Stomach (tissue), 9 donors: ENCODE results near the gene SLC28A3. TPM values are rescaled to one million over a fixed set of nuclear protein-coding genes. Genes with fewer than 3 reads are reported as not detected.

ENCODE experiments used
- DNase-seq, 2 donors: peaks; one replicate each; pipeline versions ENCODE4 v3.0.0 to v3.0.0-alpha.2; 2013 to 2019
- H3K27ac ChIP-seq, 5 donors: fragments of 200-600 bp in 4 of 5; sonication (generic) in 4 of 5; one replicate each; pipeline ENCODE4 v1.5.1; 2013 to 2019; ENCODE audit warnings: mild to moderate bottlenecking in 1 of 5, moderate library complexity in 1 of 5
- H3K27me3 ChIP-seq, 3 donors: fragments of 200-600 bp; sonication (generic); one replicate each; pipeline ENCODE4 v1.5.1; 2017 to 2019; ENCODE audit warnings: mixed run types in 1 of 3
- H3K36me3 ChIP-seq, 4 donors: fragments of 200-600 bp; sonication (generic); 1 replicate in 3 of 4; 2 replicates in 1 of 4; pipeline ENCODE4 v1.5.1; 2016 to 2019
- H3K4me1 ChIP-seq, 4 donors: fragments of 200-600 bp; sonication (generic); one replicate each; pipeline ENCODE4 v1.5.1; 2016 to 2019
- H3K4me3 ChIP-seq, 4 donors: fragments of 200-600 bp; sonication (generic) in 3 of 4; one replicate each; pipeline ENCODE4 v1.5.1; 2016 to 2019; ENCODE audit warnings: mild to moderate bottlenecking in 1 of 4
- H3K9me3 ChIP-seq, 4 donors: fragments of 200-600 bp; sonication (generic); one replicate each; pipeline ENCODE4 v1.5.1; 2016 to 2019
- CTCF ChIP-seq, 7 experiments: fragments of 450-650 bp in 4 of 7; fragments of 200-600 bp in 3 of 7; sonication (generic) in 3 of 7; IDR thresholded peaks; one replicate each; pipeline ENCODE4 v1.5.1; 2016 to 2019; ENCODE audit warnings: antibody characterized with exemption in 7 of 7, control low read depth in 2 of 7, mild to moderate bottlenecking in 1 of 7
- EP300 ChIP-seq: sonication (generic); formaldehyde crosslinking; IDR thresholded peaks from one replicate; pipeline ENCODE4 v1.6.1; 2017; ENCODE audit warnings: antibody characterized with exemption
- POLR2A ChIP-seq, 4 donors: fragments of 450-650 bp; IDR thresholded peaks; one replicate each; pipeline ENCODE4 v1.6.1; 2016; ENCODE audit warnings: antibody characterized with exemption in 4 of 4, control low read depth in 2 of 4, mild to moderate bottlenecking in 1 of 4, moderate library complexity in 1 of 4
- POLR2AphosphoS5 ChIP-seq, 3 donors: sonication (generic); formaldehyde crosslinking; IDR thresholded peaks; one replicate each; pipeline ENCODE4 v1.6.1; 2016; ENCODE audit warnings: antibody characterized with exemption in 3 of 3
- WGBS, 5 donors: extraction: QIAGEN DNeasy Blood & Tissue Kit in 3 of 5; methylation state at CpG; one replicate each; pipeline versions ENCODE4 v1.1.5 to v1.1.7; 2013 to 2018; 5-methylcytosine and 5-hydroxymethylcytosine counted together
- intact Hi-C: fragments of 100-400 bp; cut with DNase I; formaldehyde crosslinking; loops from one replicate; pipeline ENCODE4 v1.15.1; 2023; ENCODE audit warnings: low total_unique reads
- polyA plus RNA-seq, 3 donors: library from polyadenylated mRNA; stranded (reverse); fragments of 200-250 nt; gene quantifications; one replicate each; pipeline ENCODE4 v1.2.3, GENCODE V29; 2013
- total RNA-seq, 5 donors: library from RNA; depleted of rRNA; stranded (reverse); fragments of >200 nt; gene quantifications; one replicate each; pipeline versions ENCODE4 v1.1.0 to v1.2.3, GENCODE V29; 2014 to 2016
- donor health status: healthy with polysubstance abuse.
- donor health status: Bipolar disorder and iron deficiency.
- donor health status: healthy.

SLC28A3 gene
- total and polyA plus RNA-seq, 8 donors: 0.58 to 6.3 (median 1.3) TPM; not detected in 2

GRCh38 chr9:84278130-84278529 lies 62.4 kb downstream of the SLC28A3 start:
- no peak for DNase-seq
- H3K27me3 ChIP-seq: peaks cover 0 to 17% (median 0%) of the 10 kb centered on the region in 3 donors
- 69 to 79% (median 74%) methylated on average over 1 of the region's 1 CpG for WGBS, 5 donors

GRCh38 chr9:84277646-84278045 lies 62.9 kb downstream of the SLC28A3 start:
- Histone ChIP-seq H3K4me3 (no peak overlapping the region), H3K9me3 (no peaks in the 10 kb centered on the region), H3K27ac (no peak overlapping the region), H3K36me3 (peaks cover 0 to 6% (median 0%) of the 10 kb centered on the region in 4 donors), H3K4me1 (no peaks in the 10 kb centered on the region), H3K27me3 (peaks cover 0 to 17% (median 0%) of the 10 kb centered on the region in 3 donors)
- TF ChIP-seq EP300 (no peak), POLR2AphosphoS5 (IDR thresholded peaks at IDR 0.05) (no peak), POLR2A (IDR thresholded peaks at IDR 0.05) (no peak), CTCF (IDR thresholded peaks at IDR 0.05) (no peak)
- no peak for DNase-seq
- 77 to 94% (median 82%) methylated on average over 3 of the region's 3 CpGs for WGBS, 5 donors
- intact Hi-C loops: no loop called here

More at GRCh38 chr9:84278130-84278529, 62.4 kb downstream of the SLC28A3 start:
- Histone ChIP-seq H3K36me3 (peaks cover 0 to 6% (median 0%) of the 10 kb centered on the region in 4 donors), H3K4me1 (no peaks in the 10 kb centered on the region), H3K9me3 (no peaks in the 10 kb centered on the region), H3K4me3 (no peak overlapping the region), H3K27ac (no peak overlapping the region)
- TF ChIP-seq POLR2AphosphoS5 (IDR thresholded peaks at IDR 0.05): no peak
- TF ChIP-seq EP300: no peak
- no peak for TF ChIP-seq CTCF (IDR thresholded peaks at IDR 0.05)
- no peak for TF ChIP-seq POLR2A (IDR thresholded peaks at IDR 0.05)
- intact Hi-C loops: no loop called here

GRCh38 chr9:84276741-84277140 lies 63.8 kb downstream of the SLC28A3 start:
- peaks cover 0 to under 1% (median under 1%) of the 10 kb centered on the region in 4 donors for H3K4me1 ChIP-seq
- H3K27me3 ChIP-seq: peaks cover 0 to 22% (median 0%) of the 10 kb centered on the region in 3 donors
- intact Hi-C loops: no loop called here
- TF ChIP-seq POLR2A (IDR thresholded peaks at IDR 0.05): no peak
- TF ChIP-seq EP300: no peak
- TF ChIP-seq CTCF (IDR thresholded peaks at IDR 0.05): no peak
- no peak for TF ChIP-seq POLR2AphosphoS5 (IDR thresholded peaks at IDR 0.05)
- H3K27ac ChIP-seq: no peak overlapping the region
- 80 to 93% (median 84%) methylated on average over 3 of the region's 3 CpGs for WGBS, 5 donors
- no peaks in the 10 kb centered on the region for H3K9me3 ChIP-seq
- no peak for DNase-seq
- peaks cover 0 to 6% (median 0%) of the 10 kb centered on the region in 4 donors for H3K36me3 ChIP-seq
- no peak overlapping the region for H3K4me3 ChIP-seq

DNA sequence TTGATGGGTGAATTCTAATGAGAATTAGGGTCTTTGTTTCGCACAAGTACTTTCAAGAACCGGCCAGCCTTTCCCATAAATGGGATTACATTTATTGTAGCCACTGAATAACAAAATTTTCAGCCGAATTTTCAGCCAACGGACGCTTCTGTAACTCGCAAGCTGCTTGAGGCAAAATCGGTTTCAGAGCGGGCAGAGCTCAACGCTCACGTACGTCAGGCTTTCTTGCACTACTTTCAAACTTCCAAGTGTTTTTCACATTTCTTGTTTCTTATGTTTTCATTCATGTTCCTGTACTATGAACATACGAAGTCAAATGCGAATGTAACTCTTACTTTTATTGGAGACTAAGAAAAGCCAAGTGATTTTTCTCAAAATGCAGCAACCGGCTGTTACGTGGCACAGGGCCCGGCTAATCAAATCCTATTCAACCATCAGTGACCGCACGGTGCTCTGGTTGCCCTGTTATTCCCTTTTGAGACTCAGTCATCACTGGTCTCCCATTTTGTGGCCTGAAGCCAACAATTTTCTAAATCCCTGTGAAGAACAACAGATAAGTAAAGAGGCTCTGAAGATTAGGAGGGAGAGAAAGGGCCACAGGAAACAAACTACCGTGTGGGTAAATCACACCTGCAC lies 68.5 kb downstream of the SLC28A3 start:
- Histone ChIP-seq H3K27me3 (peaks cover 0 to 26% (median 0%) of the 10 kb centered on the region in 3 donors), H3K4me1 (peaks cover 0 to 10% (median 4%) of the 10 kb centered on the region in 4 donors), H3K27ac (peak overlapping the region in 3 of 5 donors; percentile 29 to 50 (median 31)), H3K36me3 (no peaks in the 10 kb centered on the region), H3K9me3 (no peaks in the 10 kb centered on the region), H3K4me3 (peak overlapping the region in 2 of 4 donors; percentile 9 to 20)
- TF ChIP-seq POLR2A (IDR thresholded peaks at IDR 0.05) (no peak), EP300 (no peak), CTCF (IDR thresholded peaks at IDR 0.05) (no peak), POLR2AphosphoS5 (IDR thresholded peaks at IDR 0.05) (no peak)
- DNase-seq: peak in 1 of 2 donors; percentile 32
- 67 to 75% (median 69%) methylated on average over 19 of the region's 19 CpGs for WGBS, 5 donors
- intact Hi-C loops: no loop called here
